Measurements from ENCODE around the gene FLOT1.

DNA sequence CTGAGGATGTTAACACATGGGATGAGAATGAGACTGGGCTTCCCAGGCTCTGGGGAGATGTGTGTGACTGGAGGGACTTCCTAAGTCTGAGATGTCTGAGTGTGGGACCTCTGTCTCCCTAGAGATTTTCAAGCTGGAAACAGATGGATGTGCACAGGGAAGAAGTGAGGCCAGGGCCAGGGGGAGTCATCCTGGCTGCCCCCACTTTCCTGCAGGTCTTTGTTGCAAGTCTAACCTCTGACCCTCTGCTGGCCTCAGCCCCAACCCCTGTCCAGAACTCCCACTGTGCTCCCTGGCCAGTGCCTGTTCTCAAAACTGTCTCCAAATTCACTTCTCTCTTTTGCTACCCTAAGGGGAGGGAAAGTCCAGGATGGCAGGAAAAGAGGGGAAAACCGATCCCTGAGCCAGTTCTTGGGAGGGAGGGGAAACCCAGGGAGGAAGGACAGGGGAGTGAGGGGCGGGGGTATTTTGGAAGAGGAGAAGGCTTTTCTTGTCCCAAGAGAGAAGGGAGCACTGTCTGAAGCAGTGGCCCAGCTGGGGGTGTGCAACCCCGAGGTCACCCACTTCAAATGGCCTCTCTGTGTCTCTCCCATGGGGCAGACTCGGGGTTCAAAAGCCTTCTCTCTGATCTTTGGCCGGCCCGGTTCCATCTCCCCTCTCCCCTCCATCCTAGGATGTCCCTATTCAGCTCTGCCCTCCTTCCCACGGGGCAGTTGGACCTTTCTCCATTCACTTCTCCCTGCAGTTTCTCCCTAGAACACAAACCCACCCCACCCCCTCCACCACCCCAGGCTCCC is 59.1 kb downstream of the FLOT1 start:
- TF ChIP-seq, protein P1, sequence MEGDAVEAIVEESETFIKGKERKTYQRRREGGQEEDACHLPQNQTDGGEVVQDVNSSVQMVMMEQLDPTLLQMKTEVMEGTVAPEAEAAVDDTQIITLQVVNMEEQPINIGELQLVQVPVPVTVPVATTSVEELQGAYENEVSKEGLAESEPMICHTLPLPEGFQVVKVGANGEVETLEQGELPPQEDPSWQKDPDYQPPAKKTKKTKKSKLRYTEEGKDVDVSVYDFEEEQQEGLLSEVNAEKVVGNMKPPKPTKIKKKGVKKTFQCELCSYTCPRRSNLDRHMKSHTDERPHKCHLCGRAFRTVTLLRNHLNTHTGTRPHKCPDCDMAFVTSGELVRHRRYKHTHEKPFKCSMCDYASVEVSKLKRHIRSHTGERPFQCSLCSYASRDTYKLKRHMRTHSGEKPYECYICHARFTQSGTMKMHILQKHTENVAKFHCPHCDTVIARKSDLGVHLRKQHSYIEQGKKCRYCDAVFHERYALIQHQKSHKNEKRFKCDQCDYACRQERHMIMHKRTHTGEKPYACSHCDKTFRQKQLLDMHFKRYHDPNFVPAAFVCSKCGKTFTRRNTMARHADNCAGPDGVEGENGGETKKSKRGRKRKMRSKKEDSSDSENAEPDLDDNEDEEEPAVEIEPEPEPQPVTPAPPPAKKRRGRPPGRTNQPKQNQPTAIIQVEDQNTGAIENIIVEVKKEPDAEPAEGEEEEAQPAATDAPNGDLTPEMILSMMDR (IDR thresholded peaks at IDR 0.05; ENCODE audit: insufficient read depth, low read depth, low read length), result no peak
- no peak for TF ChIP-seq EZH2 (IDR thresholded peaks at IDR 0.05; ENCODE audit: insufficient read depth, low read length)
